Measurements from ENCODE around the gene TRIM51. TPM values are rescaled to one million over a fixed set of nuclear protein-coding genes. Genes with fewer than 3 reads are reported as not detected.
A peak's percentile ranks its signal among the peaks of the same experiment; 100 is the strongest.
"Not testable (repeated sequence)": the region's sequence is repeated elsewhere in the genome, so short reads cannot be mapped to it uniquely, and the experiment has no call there.

TRIM51 gene, protein sequence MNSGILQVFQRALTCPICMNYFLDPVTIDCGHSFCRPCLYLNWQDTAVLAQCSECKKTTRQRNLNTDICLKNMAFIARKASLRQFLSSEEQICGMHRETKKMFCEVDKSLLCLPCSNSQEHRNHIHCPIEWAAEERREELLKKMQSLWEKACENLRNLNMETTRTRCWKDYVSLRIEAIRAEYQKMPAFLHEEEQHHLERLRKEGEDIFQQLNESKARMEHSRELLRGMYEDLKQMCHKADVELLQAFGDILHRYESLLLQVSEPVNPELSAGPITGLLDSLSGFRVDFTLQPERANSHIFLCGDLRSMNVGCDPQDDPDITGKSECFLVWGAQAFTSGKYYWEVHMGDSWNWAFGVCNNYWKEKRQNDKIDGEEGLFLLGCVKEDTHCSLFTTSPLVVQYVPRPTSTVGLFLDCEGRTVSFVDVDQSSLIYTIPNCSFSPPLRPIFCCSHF
- total RNA-seq: not detected

DNA sequence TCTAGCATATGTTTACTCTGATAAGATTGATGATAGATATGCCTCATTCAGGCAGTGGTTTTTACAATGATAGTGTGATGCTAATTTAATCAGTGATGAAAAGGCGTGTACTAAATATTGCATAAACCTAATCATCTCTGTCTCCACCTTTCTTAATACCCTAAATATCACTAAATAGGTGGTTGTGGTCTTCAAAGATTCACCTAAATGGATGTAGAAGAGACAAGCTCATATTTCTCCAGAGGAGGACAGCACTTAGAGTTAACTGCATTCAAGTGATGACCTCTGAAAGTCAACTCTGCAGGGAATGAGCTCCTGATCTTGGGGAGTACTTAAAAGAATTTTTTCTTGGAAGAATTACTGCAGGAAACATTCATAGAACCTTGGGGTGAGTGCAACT is at the start of gene TRIM51:
TSS of gene TRIM51 (plus strand) at position 301 of the 400 bp plus-strand sequence. CDS start 2,132 bp downstream, outside the sequence.
- H3K27ac ChIP-seq; H3K9me3 ChIP-seq; intact Hi-C loops (cut with DNase I; ENCODE audit: low total_unique reads); DNase-seq (ENCODE audit: low spot score in 2 of 2); H3K36me3 ChIP-seq; H3K4me3 ChIP-seq; H3K27me3 ChIP-seq; H3K4me1 ChIP-seq: not testable (repeated sequence)

DNA sequence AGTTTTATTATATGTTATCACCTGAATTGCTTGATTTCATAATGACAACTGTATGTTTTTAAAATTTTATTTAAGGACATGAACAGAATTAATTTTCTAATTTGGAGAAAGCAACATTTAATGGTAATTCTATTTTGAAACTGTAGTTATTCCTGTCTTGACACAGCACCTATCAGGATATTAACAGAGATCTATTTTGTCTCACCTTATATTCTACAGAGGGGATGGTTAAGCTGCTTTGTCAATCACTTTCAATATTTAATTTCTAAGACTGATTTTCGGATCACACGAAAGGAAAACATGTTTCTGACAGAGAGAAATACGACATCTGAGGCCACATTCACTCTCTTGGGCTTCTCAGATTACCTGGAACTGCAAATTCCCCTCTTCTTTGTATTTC is 44.6 kb upstream of the TRIM51 start, which contains the start of gene OR5D16:
TSS of gene OR5D16 (plus strand) at position 301 of the 400 bp plus-strand sequence. CDS start at position 301, 0 bp downstream.
- TF ChIP-seq, protein P1, sequence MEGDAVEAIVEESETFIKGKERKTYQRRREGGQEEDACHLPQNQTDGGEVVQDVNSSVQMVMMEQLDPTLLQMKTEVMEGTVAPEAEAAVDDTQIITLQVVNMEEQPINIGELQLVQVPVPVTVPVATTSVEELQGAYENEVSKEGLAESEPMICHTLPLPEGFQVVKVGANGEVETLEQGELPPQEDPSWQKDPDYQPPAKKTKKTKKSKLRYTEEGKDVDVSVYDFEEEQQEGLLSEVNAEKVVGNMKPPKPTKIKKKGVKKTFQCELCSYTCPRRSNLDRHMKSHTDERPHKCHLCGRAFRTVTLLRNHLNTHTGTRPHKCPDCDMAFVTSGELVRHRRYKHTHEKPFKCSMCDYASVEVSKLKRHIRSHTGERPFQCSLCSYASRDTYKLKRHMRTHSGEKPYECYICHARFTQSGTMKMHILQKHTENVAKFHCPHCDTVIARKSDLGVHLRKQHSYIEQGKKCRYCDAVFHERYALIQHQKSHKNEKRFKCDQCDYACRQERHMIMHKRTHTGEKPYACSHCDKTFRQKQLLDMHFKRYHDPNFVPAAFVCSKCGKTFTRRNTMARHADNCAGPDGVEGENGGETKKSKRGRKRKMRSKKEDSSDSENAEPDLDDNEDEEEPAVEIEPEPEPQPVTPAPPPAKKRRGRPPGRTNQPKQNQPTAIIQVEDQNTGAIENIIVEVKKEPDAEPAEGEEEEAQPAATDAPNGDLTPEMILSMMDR (IDR thresholded peaks at IDR 0.05): no peak
- TF ChIP-seq POLR2AphosphoS5 (IDR thresholded peaks at IDR 0.05): no peak
- TF ChIP-seq POLR2A (IDR thresholded peaks at IDR 0.05): no peak
- intact Hi-C loops (cut with DNase I; ENCODE audit: low total_unique reads): no loop called here
- Histone ChIP-seq H3K4me3 (no peak within 1 kb of the TSS), H3K27ac (no peak within 1 kb of the TSS), H3K9me3 (no peaks in the 10 kb centered on the region), H3K27me3 (no peaks in the 10 kb centered on the region), H3K36me3 (no peaks in the 10 kb centered on the region), H3K4me1 (no peaks in the 10 kb centered on the region)
- DNase-seq (ENCODE audit: low spot score in 2 of 2): no peak

DNA sequence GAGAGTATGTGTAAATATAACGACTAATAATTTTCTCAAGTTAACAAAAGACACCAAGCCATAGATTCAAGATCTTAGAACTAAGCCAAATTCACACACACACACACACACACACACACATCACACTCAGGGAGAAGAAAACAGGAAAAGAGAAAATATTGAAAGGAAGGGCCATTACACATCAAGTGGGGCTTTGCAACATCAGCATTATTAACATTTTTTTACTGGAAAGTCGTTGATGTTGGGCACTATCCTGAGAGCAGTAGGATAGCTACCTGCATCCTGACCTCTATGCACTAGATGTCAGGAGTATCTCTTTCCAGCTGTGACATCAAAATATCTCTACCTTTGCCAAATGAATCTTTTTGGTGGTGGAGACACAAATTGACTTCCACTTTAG is 35.6 kb upstream of the TRIM51 start:
- DNase-seq (ENCODE audit: low spot score in 2 of 2): no peak
- no peaks in the 10 kb centered on the region for H3K4me1 ChIP-seq
- H3K36me3 ChIP-seq: no peaks in the 10 kb centered on the region
- intact Hi-C loops (cut with DNase I; ENCODE audit: low total_unique reads): no loop called here
- no peak for TF ChIP-seq POLR2AphosphoS5 (IDR thresholded peaks at IDR 0.05)
- TF ChIP-seq POLR2A (IDR thresholded peaks at IDR 0.05): no peak
- TF ChIP-seq, protein P1 (IDR thresholded peaks at IDR 0.05): no peak
- H3K9me3 ChIP-seq: no peaks in the 10 kb centered on the region
- H3K27ac ChIP-seq: no peak overlapping the region
- H3K27me3 ChIP-seq: no peaks in the 10 kb centered on the region
- no peak overlapping the region for H3K4me3 ChIP-seq

DNA sequence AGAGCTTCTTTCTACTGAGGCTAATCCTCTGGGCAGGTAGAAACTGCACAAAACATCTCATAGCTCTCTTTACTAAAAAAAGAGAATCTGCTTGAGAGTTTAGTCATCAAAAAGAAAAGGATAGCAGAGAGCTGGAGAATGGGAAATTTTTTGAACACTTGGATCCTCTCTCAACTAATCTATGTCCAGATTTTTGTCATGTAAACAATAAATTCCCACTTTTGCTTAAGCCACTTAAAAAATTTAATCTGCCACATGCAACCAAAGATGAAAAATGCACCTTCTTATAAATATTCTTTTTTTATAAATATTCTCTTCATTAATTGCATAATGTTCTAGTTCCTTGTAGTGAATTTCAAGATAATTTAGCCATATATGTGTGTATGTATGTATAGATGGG is 34.1 kb upstream of the TRIM51 start:
- no peaks in the 10 kb centered on the region for H3K4me1 ChIP-seq
- intact Hi-C loops (cut with DNase I; ENCODE audit: low total_unique reads): no loop called here

DNA sequence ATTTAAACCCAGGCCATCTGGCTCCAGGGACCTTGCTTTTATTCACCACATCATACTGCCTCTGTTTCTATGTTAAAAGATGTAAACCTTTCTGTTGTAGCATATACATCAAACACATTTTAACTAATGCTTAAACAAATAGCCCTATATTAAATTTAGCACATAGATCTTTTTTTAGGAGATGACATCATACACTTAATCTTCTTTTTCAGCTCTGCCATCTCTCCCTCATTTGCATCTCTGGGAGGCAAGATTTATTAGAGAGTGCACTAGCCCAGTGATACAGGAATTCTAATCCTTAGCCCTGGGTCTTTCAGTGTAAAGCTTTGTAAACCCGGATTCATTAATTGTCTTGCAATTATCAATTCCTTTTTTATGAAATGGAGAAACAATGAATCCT is 31.0 kb upstream of the TRIM51 start:
- no peak overlapping the region for H3K4me3 ChIP-seq
- no peak for DNase-seq (ENCODE audit: low spot score in 2 of 2)
- no peak overlapping the region for H3K27ac ChIP-seq
- intact Hi-C loops (cut with DNase I; ENCODE audit: low total_unique reads): no loop called here
- no peaks in the 10 kb centered on the region for H3K4me1 ChIP-seq
- TF ChIP-seq POLR2AphosphoS5 (IDR thresholded peaks at IDR 0.05) (no peak), POLR2A (IDR thresholded peaks at IDR 0.05) (no peak)
- TF ChIP-seq, protein P1 (IDR thresholded peaks at IDR 0.05): no peak
- H3K9me3 ChIP-seq: no peaks in the 10 kb centered on the region
- H3K36me3 ChIP-seq: no peaks in the 10 kb centered on the region
- no peaks in the 10 kb centered on the region for H3K27me3 ChIP-seq

More for the DNA sequence above, 34.1 kb upstream of the TRIM51 start:
- Histone ChIP-seq H3K4me3 (no peak overlapping the region), H3K27ac (no peak overlapping the region), H3K36me3 (no peaks in the 10 kb centered on the region), H3K9me3 (no peaks in the 10 kb centered on the region), H3K27me3 (no peaks in the 10 kb centered on the region)
- TF ChIP-seq POLR2AphosphoS5 (IDR thresholded peaks at IDR 0.05) (no peak), POLR2A (IDR thresholded peaks at IDR 0.05) (no peak)
- no peak for DNase-seq (ENCODE audit: low spot score in 2 of 2)

DNA sequence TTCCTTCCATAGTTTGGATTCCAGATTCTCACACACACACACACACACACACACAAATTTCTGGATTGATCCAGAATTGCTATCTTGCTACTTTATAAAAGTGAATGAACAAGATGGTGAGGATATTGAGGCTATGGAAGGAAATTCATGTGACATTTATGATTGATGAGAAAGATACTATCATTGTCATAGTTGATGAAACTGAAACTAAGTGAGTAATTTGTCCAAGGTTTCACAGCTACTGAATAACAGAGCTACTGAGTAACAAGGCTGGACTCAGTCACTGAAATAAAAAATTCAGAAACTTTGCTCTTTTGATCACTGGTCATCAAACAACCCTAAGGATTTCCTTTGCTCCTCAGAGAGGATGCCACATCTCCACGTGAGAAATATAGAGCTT is 28.4 kb upstream of the TRIM51 start:
- Histone ChIP-seq H3K4me3 (no peak overlapping the region), H3K27me3 (no peaks in the 10 kb centered on the region), H3K36me3 (no peaks in the 10 kb centered on the region), H3K27ac (no peak overlapping the region), H3K4me1 (no peaks in the 10 kb centered on the region), H3K9me3 (no peaks in the 10 kb centered on the region)
- DNase-seq (ENCODE audit: low spot score in 2 of 2): no peak
- no peak for TF ChIP-seq POLR2A (IDR thresholded peaks at IDR 0.05)
- TF ChIP-seq, protein P1 (IDR thresholded peaks at IDR 0.05): no peak
- no peak for TF ChIP-seq POLR2AphosphoS5 (IDR thresholded peaks at IDR 0.05)
- intact Hi-C loops (cut with DNase I; ENCODE audit: low total_unique reads): no loop called here

DNA sequence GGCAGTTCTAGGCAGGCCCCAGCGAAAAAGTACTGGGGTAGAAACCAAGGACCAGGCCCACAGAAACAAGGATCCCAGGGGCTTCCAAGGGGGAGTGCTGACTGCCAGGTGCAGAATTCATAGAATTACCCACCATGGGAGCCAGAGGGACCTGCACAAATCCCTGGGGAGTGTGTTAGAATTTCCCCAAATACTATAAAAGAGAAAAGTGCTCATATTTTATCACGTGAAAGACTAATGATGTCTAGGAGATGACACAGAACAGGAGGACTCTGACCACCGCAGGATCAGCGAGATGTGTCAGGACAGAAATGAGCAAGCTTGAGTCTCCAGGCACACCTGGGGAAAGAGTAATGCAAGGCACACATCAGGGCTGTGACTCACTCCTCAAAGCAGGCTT is 15.7 kb upstream of the TRIM51 start:
- intact Hi-C loops (cut with DNase I; ENCODE audit: low total_unique reads); H3K36me3 ChIP-seq; DNase-seq (ENCODE audit: low spot score in 2 of 2); H3K4me1 ChIP-seq; H3K27ac ChIP-seq; H3K27me3 ChIP-seq; H3K9me3 ChIP-seq; H3K4me3 ChIP-seq: not testable (repeated sequence)

DNA sequence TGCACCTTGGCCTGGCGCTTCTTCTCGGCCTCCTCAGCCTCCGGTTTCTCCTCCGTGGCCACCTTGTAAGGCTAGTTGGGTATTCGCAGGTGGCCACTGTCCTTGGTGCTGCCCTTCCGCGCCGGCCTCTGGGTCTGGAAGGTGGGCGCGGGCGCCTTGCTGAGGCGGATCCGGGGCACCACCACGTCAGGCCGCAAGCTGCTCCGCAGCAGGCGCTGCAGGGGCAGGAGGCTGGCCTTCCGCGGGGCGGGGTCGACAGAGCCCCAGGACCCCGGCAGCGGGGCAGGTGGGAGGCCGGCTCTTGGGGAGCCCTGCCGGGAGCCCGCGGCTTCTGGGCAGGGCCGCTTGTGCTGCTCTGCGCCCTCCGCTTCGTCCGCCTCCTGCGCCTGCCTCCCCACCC is 10.4 kb upstream of the TRIM51 start:
- DNase-seq (ENCODE audit: low spot score in 2 of 2); H3K27me3 ChIP-seq; H3K27ac ChIP-seq; H3K36me3 ChIP-seq; intact Hi-C loops (cut with DNase I; ENCODE audit: low total_unique reads); H3K4me1 ChIP-seq: not testable (repeated sequence)
- Histone ChIP-seq H3K4me3 (peak overlapping the region in 1 of 3 donors; percentile 38), H3K9me3 (peaks cover 8 to 12% of the 10 kb centered on the region in 2 donors)

DNA sequence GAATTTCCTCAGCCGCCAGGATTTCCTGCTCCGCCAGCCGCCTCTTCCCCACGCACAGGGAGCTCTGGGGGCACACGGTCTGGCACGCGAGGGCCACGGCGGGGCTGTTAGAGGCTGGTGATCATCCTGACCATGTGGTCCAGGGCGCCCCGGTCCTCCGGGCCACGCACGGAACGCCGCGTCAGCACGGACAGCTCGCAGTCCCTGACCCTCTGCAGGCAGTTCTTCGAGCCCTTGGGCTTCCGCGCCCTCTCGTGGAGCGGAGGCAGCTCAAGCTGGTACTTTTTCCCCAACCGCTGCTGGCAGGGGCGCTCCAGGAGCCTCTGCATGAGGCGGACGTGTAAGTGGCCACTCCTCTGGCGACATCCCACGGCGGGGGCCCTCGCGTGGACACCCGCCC is 10.0 kb upstream of the TRIM51 start:
- H3K4me3 ChIP-seq: peak overlapping the region in 1 of 3 donors; percentile 38
- H3K4me1 ChIP-seq; H3K27ac ChIP-seq; intact Hi-C loops (cut with DNase I; ENCODE audit: low total_unique reads); DNase-seq (ENCODE audit: low spot score in 2 of 2); H3K27me3 ChIP-seq; H3K36me3 ChIP-seq: not testable (repeated sequence)
- H3K9me3 ChIP-seq: peaks cover 8 to 12% of the 10 kb centered on the region in 2 donors

Measured in breast epithelium (tissue), 4 donors.